Stimulated activated CD8-positive, alpha-beta memory T cell treated with anti-CD3 and anti-CD28 coated beads, Interleukin-12 subunit alpha, Interleukin-12 subunit beta, amount 100 ng/mL, for 1 hour (primary cell): Measurements from ENCODE around the gene BICDL2.
"Not testable (repeated sequence)": the region's sequence is repeated elsewhere in the genome, so short reads cannot be mapped to it uniquely, and the experiment has no call there.

Experiments
- DNase-seq: peaks from one replicate; pipeline ENCODE4 v3.0.0-alpha.2; 2020; ENCODE audit warnings: low read depth

Gene BICDL2

GRCh38 chr16:3036726-3037315 is at the start of gene BICDL2:
Gene BICDL2, minus strand, starts transcription at chr16:3036944. Its CDS starts 1,448 bp downstream, at chr16:3035496.
- DNase-seq, result no peak

- no peak for DNase-seq
Measured at GRCh38 chr16:3085868-3086595, 49.3 kb upstream of the BICDL2 start.

- no peak for DNase-seq
Measured at GRCh38 chr16:3084969-3085670, 48.4 kb upstream of the BICDL2 start.

- no peak for DNase-seq
Measured at GRCh38 chr16:3084491-3084890, 47.7 kb upstream of the BICDL2 start.

GRCh38 chr16:3083408-3083807 is 46.7 kb upstream of the BICDL2 start:
- not testable (repeated sequence) for DNase-seq

GRCh38 chr16:3081957-3082356 is 45.2 kb upstream of the BICDL2 start:
- DNase-seq, result not testable (repeated sequence)

GRCh38 chr16:3080024-3080423 is 43.3 kb upstream of the BICDL2 start:
- no peak for DNase-seq

GRCh38 chr16:3076577-3076976 is 39.8 kb upstream of the BICDL2 start:
- DNase-seq, result no peak

- DNase-seq, result not testable (repeated sequence)
Measured at GRCh38 chr16:3075946-3076345, 39.2 kb upstream of the BICDL2 start.

- no peak for DNase-seq
Measured at GRCh38 chr16:3075523-3075915, 38.8 kb upstream of the BICDL2 start.

GRCh38 chr16:3074860-3075522 is 38.2 kb upstream of the BICDL2 start:
- DNase-seq, result peak; percentile 62

- DNase-seq, result no peak
Measured at GRCh38 chr16:3073448-3073847, 36.7 kb upstream of the BICDL2 start.

- not testable (repeated sequence) for DNase-seq
Measured at GRCh38 chr16:3072576-3073263, 36.0 kb upstream of the BICDL2 start.

- not testable (repeated sequence) for DNase-seq
Measured at GRCh38 chr16:3072148-3072547, 35.4 kb upstream of the BICDL2 start.

GRCh38 chr16:3071655-3072054 is 34.9 kb upstream of the BICDL2 start:
- no peak for DNase-seq

- DNase-seq, result no peak
Measured at GRCh38 chr16:3070608-3071111, 33.9 kb upstream of the BICDL2 start.

GRCh38 chr16:3069146-3069545 is 32.4 kb upstream of the BICDL2 start:
- not testable (repeated sequence) for DNase-seq

- DNase-seq, result no peak
Measured at GRCh38 chr16:3068487-3068886, 31.7 kb upstream of the BICDL2 start.

- no peak for DNase-seq
Measured at GRCh38 chr16:3066440-3066748, 29.6 kb upstream of the BICDL2 start.

- no peak for DNase-seq
Measured at GRCh38 chr16:3065742-3066439, 29.1 kb upstream of the BICDL2 start.

GRCh38 chr16:3065069-3065741 is 28.5 kb upstream of the BICDL2 start, which contains the start of gene IL32:
Gene IL32, plus strand, starts transcription at chr16:3065640. Its CDS starts 172 bp downstream, at chr16:3065812.
- peak; percentile 51 for DNase-seq
